Choroid plexus epithelial cell (primary cell): ENCODE results near the gene SCN1B.
"Not testable (repeated sequence)": the region's sequence is repeated elsewhere in the genome, so short reads cannot be mapped to it uniquely, and the experiment has no call there.

ENCODE experiments used
- DNase-seq: peaks from one replicate; pipeline ENCODE4 v3.0.0-alpha.2; 2010; ENCODE audit warnings: low read depth
- H3K4me3 ChIP-seq: 2 replicates; pipeline ENCODE4 v1.5.1; 2011; ENCODE audit warnings: low read depth, mild to moderate bottlenecking, control low read depth, low read length, moderate library complexity
- TF ChIP-seq, protein P1 (sequence below): conservative IDR thresholded peaks from 2 replicates; pipeline ENCODE4 v1.5.1; 2011; ENCODE audit warnings: low read depth, mild to moderate bottlenecking, control low read depth, inconsistent platforms, low read length, moderate library complexity

The SCN1B gene

DNA sequence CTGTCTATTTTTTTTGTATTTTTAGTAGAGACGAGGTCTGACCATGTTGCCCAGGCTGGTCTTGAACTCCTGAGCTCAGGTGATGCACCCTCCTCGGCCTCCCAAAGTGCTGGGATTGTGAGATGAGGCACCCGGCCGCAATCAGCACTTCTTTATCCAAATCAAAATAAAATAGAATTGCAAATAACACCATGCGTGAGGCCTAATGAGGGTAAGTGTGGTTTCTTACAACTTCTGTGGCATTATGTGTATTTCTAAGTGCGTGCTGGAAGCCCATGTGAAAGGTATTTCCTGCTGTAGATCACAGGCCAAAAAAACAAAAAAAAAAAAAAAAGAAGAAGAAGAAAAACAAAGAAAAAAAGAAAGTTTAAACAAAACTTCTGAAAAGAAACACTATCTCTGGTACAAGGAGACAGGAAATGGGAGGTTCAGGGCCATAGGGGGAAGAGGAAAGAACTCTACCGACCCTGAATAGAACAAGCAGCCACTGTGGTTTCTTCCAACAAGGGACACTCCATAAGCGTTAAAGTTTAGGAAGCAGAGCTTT is 33.1 kb upstream of the SCN1B start:
- no peak overlapping the region for H3K4me3 ChIP-seq
- TF ChIP-seq, protein P1, sequence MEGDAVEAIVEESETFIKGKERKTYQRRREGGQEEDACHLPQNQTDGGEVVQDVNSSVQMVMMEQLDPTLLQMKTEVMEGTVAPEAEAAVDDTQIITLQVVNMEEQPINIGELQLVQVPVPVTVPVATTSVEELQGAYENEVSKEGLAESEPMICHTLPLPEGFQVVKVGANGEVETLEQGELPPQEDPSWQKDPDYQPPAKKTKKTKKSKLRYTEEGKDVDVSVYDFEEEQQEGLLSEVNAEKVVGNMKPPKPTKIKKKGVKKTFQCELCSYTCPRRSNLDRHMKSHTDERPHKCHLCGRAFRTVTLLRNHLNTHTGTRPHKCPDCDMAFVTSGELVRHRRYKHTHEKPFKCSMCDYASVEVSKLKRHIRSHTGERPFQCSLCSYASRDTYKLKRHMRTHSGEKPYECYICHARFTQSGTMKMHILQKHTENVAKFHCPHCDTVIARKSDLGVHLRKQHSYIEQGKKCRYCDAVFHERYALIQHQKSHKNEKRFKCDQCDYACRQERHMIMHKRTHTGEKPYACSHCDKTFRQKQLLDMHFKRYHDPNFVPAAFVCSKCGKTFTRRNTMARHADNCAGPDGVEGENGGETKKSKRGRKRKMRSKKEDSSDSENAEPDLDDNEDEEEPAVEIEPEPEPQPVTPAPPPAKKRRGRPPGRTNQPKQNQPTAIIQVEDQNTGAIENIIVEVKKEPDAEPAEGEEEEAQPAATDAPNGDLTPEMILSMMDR, result no peak
- DNase-seq, result peak; percentile 67

DNA sequence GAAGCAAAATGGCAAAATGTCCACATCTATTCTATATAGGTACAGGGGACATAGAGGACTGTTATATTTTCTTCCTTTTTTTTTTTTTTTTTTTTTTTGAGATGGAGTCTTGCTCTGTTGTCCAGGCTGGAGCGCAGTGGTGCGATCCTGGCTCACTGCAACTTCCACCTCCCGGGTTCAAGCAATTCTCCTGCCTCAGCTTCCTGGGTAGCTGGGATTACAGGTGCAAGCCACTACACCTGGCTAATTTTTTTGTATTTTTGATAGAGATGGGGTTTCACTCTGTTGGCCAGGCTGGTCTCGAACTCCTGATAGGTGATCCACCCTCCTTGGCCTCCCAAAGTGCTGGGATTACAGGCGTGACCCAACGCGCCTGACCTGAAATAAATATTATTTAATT is 32.0 kb upstream of the SCN1B start:
- DNase-seq, H3K4me3 ChIP-seq: not testable (repeated sequence)

DNA sequence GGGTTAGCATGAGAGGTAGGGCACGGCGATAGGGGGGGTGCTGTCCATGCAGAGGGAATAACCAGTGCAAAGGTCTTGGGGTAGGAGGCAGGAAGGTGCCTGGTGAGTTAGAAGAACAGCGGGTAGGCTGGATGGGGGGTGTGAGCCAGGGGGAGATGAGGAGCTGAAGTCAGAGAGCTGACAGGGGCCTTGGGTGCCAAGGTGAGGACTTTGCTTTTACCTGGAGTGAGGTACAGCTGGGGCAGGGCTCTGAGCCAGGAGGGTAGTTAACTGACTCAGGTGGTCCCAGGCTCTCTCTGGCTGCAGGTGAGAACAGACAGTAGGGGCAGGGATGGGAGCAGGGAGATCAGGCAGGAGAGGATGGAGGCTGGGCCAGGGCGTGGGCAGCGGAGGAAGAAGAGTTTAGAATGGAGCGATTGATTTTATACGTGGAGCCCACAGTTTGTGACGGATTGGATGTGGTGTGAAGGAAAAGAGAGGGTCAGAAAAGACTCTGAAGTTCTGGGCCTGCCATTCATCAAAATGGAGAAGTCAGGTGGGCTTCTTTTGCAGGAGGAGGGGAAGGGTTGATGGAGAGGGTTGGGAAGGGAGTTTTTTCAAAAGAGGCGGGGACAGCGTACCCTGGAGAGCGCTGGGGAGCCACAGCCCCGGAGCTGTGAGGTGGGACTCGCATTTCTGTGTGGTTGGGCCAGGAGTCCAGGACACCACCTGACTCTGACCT is 31.3 kb upstream of the SCN1B start:
- H3K4me3 ChIP-seq, result peak overlapping the region; percentile 77
- DNase-seq, result no peak
- TF ChIP-seq, protein P1, result no peak

DNA sequence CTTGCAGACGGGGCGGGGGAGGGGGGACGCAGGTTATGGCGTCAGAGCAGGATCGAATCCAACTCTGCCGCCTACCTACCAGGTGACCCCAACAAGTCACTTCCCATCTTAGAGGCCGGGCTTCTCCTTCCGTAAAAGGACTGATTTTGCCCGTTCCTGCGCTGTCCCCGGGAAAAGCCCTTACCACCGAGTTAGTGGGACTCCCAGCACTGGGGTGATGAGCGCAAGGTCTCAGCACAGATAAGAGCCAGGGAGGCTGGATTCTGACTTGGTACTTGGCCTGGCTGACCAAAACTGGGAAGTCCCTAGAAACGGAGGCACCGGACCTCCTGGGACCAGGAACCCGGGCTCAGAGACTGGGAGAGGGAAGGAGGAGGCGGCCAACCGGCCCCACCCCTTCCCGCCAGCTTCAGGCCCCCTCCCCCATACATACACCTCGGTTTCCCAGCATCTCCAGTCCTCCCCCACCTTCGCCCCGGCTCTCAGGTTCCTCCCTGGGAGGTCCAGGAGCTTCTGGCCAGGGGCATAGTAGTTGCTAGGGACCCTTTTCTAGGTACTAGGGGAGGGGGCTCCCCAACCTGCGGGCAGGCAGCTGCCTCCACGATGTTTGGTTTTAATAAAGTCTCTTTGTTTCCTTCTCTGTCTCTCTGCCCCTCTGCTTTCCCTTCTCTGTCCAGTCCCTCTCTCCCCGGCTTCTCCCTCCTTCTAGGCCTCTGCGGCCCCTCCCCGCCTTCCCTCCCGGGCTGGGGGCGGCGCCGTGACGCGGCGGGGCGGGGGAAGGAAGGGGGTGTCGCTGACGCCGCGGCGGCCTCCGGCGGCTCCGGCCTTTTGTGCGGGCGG is 30.6 kb upstream of the SCN1B start, which contains the start of gene GRAMD1A:
Gene GRAMD1A, plus strand, starts transcription at position 826 of the 840 bp plus-strand sequence. CDS start 156 bp downstream, outside the sequence.
- peak; percentile 90 for DNase-seq
- peak within 1 kb of the TSS; percentile 77 for H3K4me3 ChIP-seq
- TF ChIP-seq, protein P1, result no peak

DNA sequence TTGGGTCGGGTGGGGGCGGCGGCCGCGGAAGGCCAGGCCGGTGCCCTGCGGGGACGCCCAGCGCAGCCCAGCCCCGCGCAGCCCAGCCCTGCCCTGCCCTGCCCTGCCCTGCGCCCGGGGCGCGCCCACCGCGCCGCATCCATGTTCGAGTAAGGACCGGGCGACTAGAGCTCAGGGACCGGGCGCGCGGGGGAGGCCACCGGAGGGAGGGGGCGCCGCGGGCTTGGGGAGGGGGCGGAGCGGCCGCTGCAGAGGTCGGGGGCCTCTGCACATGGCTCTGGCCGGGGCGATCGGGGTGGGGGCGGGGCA is 30.0 kb upstream of the SCN1B start:
- TF ChIP-seq, protein P1, result no peak
- peak overlapping the region; percentile 77 for H3K4me3 ChIP-seq
- no peak for DNase-seq

DNA sequence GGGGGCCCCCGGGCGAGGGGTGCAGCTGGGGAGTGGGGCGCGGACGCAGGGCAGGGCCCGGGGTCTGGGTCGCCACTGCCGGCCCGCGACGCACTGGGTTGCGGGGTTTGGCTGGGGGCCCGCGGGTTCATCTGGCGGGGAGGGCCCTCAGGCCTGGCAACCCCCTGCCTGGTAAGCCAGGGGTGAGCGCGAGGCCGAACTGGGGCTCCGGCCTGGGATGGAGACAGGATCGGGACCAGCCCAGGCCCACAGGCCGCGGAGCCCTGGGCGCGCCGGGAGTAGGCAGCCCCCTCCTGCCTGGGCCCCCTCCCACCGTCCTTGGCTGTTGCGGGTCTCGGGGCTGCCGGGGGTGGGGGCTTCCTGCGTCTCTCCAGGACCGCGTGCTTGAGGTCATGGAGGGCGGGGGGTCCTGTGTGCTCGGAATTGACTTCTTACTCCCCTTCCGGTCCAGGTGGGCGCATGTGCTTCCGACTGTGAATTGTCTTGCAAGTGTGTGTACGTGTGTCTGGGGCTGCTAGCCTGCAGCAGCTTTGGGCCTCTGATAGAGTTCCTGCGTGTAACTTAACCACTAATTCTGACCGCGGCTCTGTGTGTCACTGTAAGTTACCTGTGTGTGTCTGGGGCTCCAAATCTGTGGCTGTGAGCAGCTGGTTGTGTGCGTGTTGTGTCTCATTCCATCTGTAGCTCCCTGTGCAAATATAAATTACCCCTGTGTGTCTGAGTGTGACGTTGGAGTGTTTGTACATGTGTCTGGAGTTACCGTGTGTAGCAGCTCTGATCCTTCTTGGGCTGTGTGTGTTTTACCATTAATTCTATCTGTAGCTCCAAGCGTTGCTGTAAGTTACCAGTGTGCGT is 29.4 kb upstream of the SCN1B start:
- peak; percentile 57 for DNase-seq
- TF ChIP-seq, protein P1, result no peak
- peak overlapping the region; percentile 77 for H3K4me3 ChIP-seq

DNA sequence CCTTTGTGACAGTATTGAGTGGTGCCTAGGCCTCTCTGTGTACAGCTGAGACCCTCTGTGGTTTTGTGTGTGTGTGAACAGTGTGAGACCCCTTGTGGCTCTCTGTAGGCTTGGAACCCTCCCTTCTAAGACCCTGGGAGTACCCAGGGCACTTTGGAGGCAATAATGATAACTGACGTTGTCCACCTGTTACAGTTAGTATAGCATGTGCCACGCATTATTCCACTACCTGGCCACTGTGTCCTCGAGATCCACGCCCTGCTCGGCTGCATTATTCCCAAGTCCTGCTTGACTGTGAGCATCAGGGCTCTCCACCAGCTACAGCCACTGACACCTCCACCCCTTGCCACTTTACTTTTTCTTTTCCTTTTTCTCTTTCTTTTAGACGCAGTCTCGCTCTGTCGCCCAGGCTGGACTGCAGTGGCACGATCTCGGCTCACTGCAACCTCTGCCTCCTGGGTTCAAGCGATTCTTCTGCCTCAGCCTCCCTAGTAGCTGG is 28.2 kb upstream of the SCN1B start:
- H3K4me3 ChIP-seq, result peak overlapping the region; percentile 26
- TF ChIP-seq, protein P1, result no peak
- no peak for DNase-seq
